Keratinocyte (primary cell): Measurements from ENCODE around the gene HIVEP2. TPM values are rescaled to one million over a fixed set of nuclear protein-coding genes. Genes with fewer than 3 reads are reported as not detected.
A peak's percentile ranks its signal among the peaks of the same experiment; 100 is the strongest.

Experiments
- DNase-seq: peaks from one replicate; pipeline ENCODE4 v3.0.0-alpha.2; 2011; ENCODE audit warnings: low read depth, missing footprints, low spot score
- FAIRE-seq: peaks from 2 replicates; lab custom pipeline; 2011; peaks lifted over from hg19 to GRCh38; lab: Jason Lieb, UNC
- H2AFZ ChIP-seq: 2 replicates; pipeline ENCODE4 v1.6.0; 2012; ENCODE audit warnings: low read length, control low read depth, inconsistent platforms; ENCODE audit not compliant: control insufficient read depth
- H3K27ac ChIP-seq: 2 replicates; pipeline ENCODE4 v1.5.1; 2011; ENCODE audit warnings: low read length; ENCODE audit not compliant: control insufficient read depth, insufficient read depth
- H3K27me3 ChIP-seq: 3 replicates; pipeline ENCODE4 v1.6.0; 2011; ENCODE audit warnings: low read length; ENCODE audit not compliant: control insufficient read depth, insufficient read depth; ENCODE audit errors: extremely low read depth
- H3K36me3 ChIP-seq, 2 experiments: 2 replicates in 1 of 2; 3 replicates in 1 of 2; pipeline ENCODE4 v1.5.1; 2011; ENCODE audit warnings: low read length in 2 of 2, mild to moderate bottlenecking in 1 of 2; ENCODE audit not compliant: control insufficient read depth in 2 of 2, insufficient read depth in 2 of 2; ENCODE audit errors: extremely low read depth in 1 of 2
- H3K4me1 ChIP-seq: 3 replicates; pipeline ENCODE4 v1.5.1; 2011; ENCODE audit warnings: low read length; ENCODE audit not compliant: control insufficient read depth, insufficient read depth; ENCODE audit errors: extremely low read depth
- H3K4me2 ChIP-seq: 3 replicates; pipeline ENCODE4 v1.6.0; 2011; ENCODE audit warnings: low read depth, low read length; ENCODE audit not compliant: control insufficient read depth, insufficient read depth; ENCODE audit errors: extremely low read depth
- H3K4me3 ChIP-seq, 3 experiments: fragments of 200-600 bp in 1 of 3; sonication (generic) in 1 of 3; 2 replicates in 2 of 3; 3 replicates in 1 of 3; pipeline ENCODE4 v1.5.1; 2011 to 2016; ENCODE audit warnings: low read length in 3 of 3, mild to moderate bottlenecking in 3 of 3, control low read depth in 2 of 3, inconsistent platforms in 1 of 3, low read depth in 1 of 3, mixed read lengths in 1 of 3, mixed run types in 1 of 3, moderate library complexity in 1 of 3; ENCODE audit not compliant: control insufficient read depth in 2 of 3, insufficient read depth in 2 of 3; ENCODE audit errors: extremely low read depth in 1 of 3
- H3K79me2 ChIP-seq: 2 replicates; pipeline ENCODE4 v1.6.0; 2012; ENCODE audit warnings: low read length; ENCODE audit not compliant: control insufficient read depth, insufficient read depth
- H3K9ac ChIP-seq: 3 replicates; pipeline ENCODE4 v1.6.0; 2011; ENCODE audit warnings: low read length; ENCODE audit not compliant: control insufficient read depth, insufficient read depth; ENCODE audit errors: extremely low read depth
- H3K9me1 ChIP-seq: 3 replicates; pipeline ENCODE4 v1.6.0; 2011; ENCODE audit warnings: low read length; ENCODE audit not compliant: control insufficient read depth, insufficient read depth; ENCODE audit errors: extremely low read depth
- H3K9me3 ChIP-seq: 2 replicates; pipeline ENCODE4 v1.5.1; 2012; ENCODE audit warnings: low read depth, low read length; ENCODE audit not compliant: control insufficient read depth
- H4K20me1 ChIP-seq: 3 replicates; pipeline ENCODE4 v1.6.0; 2011; ENCODE audit warnings: low read length; ENCODE audit not compliant: control insufficient read depth, insufficient read depth; ENCODE audit errors: extremely low read depth
- EZH2 ChIP-seq: IDR thresholded peaks from one replicate; pipeline ENCODE4 v1.6.1; 2012; ENCODE audit warnings: inconsistent platforms, mild to moderate bottlenecking, low read length, moderate library complexity
- dilution Hi-C: fragments of 300-500 bp; cut with MboI; formaldehyde crosslinking; loops from one replicate; pipeline ENCODE4 v1.7.0; 2020; ENCODE audit warnings: low sequenced_read_pairs; ENCODE audit not compliant: extremely low pct_ligation_motif_present
- polyA plus RNA-seq, 5 experiments: library from polyadenylated mRNA; depleted of rRNA in 3 of 5; stranded (reverse) in 3 of 5; stranded (forward) in 1 of 5; unstranded in 1 of 5; fragments of >200 nt; gene quantifications; 1 replicate in 1 of 5; 2 replicates in 3 of 5; 3 replicates in 1 of 5; pipeline versions ENCODE4 v1.2.1 to v1.2.3, GENCODE V29; 2011 to 2012; ENCODE audit warnings: missing spikeins in 2 of 5, low read depth in 1 of 5, low replicate concordance in 1 of 5
- TF ChIP-seq, protein P1 (sequence below), 3 experiments: IDR thresholded peaks in 1 of 3; conservative IDR thresholded peaks in 1 of 3; optimal IDR thresholded peaks in 1 of 3; 2 replicates in 2 of 3; 3 replicates in 1 of 3; pipeline versions ENCODE3 to v1.5.1; 2011; ENCODE audit warnings: low read length in 3 of 3, mild to moderate bottlenecking in 3 of 3, moderate library complexity in 2 of 3, control low read depth in 1 of 3, inconsistent platforms in 1 of 3; ENCODE audit not compliant: insufficient read depth in 2 of 3; ENCODE audit errors: extremely low read depth in 1 of 3

HIVEP2 gene
- polyA plus RNA-seq, 1 donor (not counting 4 experiments of a cell fraction or from before 2014, with no cell fraction given): 8.9 TPM

DNA sequence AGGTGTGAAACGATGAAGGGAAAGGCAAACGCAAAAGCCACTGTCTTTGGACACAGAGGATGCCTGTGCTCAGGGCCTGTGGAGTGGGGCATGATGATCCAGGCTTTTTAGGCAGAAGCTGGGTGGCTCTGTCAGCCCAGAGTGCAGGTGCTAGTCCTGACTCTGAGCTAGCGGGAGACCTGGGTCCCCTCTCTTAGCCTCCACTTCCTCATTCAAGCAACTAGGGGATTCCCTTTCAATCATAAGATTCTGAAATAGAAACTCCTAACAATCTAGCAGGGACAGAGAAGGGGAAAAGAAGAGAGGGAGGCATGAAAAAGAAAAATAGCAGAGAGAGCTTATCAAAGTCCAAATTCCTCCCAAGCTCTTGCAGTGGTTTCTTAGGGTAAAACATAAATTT lies 7.6 kb upstream of the HIVEP2 start:
- dilution Hi-C loops: no loop called here
- FAIRE-seq (no peak), DNase-seq (no peak)
- no peaks in the 10 kb centered on the region for H3K9me3 ChIP-seq
- no peak overlapping the region for H3K9ac ChIP-seq
- H3K4me3 ChIP-seq: no peak overlapping the region
- no peaks in the 10 kb centered on the region for H3K9me1 ChIP-seq
- no peaks in the 10 kb centered on the region for H3K36me3 ChIP-seq
- no peaks in the 10 kb centered on the region for H3K79me2 ChIP-seq
- H3K4me2 ChIP-seq: no peak overlapping the region
- H3K27me3 ChIP-seq: no peaks in the 10 kb centered on the region
- H3K4me1 ChIP-seq: peaks cover 7% of the 10 kb centered on the region
- H3K27ac ChIP-seq: no peak overlapping the region
- no peak for TF ChIP-seq EZH2
- TF ChIP-seq, protein P1, sequence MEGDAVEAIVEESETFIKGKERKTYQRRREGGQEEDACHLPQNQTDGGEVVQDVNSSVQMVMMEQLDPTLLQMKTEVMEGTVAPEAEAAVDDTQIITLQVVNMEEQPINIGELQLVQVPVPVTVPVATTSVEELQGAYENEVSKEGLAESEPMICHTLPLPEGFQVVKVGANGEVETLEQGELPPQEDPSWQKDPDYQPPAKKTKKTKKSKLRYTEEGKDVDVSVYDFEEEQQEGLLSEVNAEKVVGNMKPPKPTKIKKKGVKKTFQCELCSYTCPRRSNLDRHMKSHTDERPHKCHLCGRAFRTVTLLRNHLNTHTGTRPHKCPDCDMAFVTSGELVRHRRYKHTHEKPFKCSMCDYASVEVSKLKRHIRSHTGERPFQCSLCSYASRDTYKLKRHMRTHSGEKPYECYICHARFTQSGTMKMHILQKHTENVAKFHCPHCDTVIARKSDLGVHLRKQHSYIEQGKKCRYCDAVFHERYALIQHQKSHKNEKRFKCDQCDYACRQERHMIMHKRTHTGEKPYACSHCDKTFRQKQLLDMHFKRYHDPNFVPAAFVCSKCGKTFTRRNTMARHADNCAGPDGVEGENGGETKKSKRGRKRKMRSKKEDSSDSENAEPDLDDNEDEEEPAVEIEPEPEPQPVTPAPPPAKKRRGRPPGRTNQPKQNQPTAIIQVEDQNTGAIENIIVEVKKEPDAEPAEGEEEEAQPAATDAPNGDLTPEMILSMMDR (optimal IDR thresholded peaks at IDR 0.05 in 1 of 3, IDR thresholded peaks at IDR 0.05 in 1 of 3, conservative IDR thresholded peaks at IDR 0.05 in 1 of 3; ENCODE audit: extremely low read depth in 1 of 3, insufficient read depth in 2 of 3, low read length in 3 of 3): no peak
- no peak overlapping the region for H2AFZ ChIP-seq
- no peaks in the 10 kb centered on the region for H4K20me1 ChIP-seq

DNA sequence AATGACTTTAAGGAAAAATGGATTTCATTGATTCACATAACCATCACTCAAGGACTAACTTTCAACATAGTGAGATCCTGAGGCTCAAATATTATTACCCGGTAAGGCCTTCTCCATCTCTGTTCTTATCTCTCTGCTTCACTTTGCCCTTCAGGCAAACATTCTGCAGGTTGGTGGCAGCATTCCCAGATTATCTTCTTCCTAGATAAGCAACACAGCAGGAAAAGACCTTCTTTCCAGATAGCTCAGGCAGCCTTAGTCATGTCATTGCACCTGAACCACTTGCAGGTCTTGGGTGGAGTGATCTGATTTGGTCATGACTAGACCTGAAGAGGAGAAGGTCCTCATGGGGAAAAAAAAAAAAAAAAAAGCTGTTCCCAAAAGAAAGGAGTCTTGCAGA lies 5.3 kb upstream of the HIVEP2 start:
- dilution Hi-C loops: no loop called here
- Histone ChIP-seq H3K4me2 (no peak overlapping the region), H4K20me1 (no peaks in the 10 kb centered on the region), H3K4me3 (no peak overlapping the region), H3K9me1 (no peaks in the 10 kb centered on the region), H3K9ac (no peak overlapping the region), H2AFZ (no peak overlapping the region), H3K4me1 (peaks cover 9% of the 10 kb centered on the region), H3K27me3 (no peaks in the 10 kb centered on the region), H3K36me3 (no peaks in the 10 kb centered on the region), H3K9me3 (no peaks in the 10 kb centered on the region), H3K79me2 (peaks cover 4% of the 10 kb centered on the region), H3K27ac (no peak overlapping the region)
- TF ChIP-seq, protein P1 (optimal IDR thresholded peaks at IDR 0.05 in 1 of 3, IDR thresholded peaks at IDR 0.05 in 1 of 3, conservative IDR thresholded peaks at IDR 0.05 in 1 of 3; ENCODE audit: extremely low read depth in 1 of 3, insufficient read depth in 2 of 3, low read length in 3 of 3): peak in 1 of 3 experiments; percentile 14
- TF ChIP-seq EZH2: no peak
- FAIRE-seq (peak; percentile 68), DNase-seq (peak; percentile 30)
